ENCODE data around the gene LAMB3.
A peak's percentile ranks its signal among the peaks of the same experiment; 100 is the strongest.

LAMB3 gene

DNA sequence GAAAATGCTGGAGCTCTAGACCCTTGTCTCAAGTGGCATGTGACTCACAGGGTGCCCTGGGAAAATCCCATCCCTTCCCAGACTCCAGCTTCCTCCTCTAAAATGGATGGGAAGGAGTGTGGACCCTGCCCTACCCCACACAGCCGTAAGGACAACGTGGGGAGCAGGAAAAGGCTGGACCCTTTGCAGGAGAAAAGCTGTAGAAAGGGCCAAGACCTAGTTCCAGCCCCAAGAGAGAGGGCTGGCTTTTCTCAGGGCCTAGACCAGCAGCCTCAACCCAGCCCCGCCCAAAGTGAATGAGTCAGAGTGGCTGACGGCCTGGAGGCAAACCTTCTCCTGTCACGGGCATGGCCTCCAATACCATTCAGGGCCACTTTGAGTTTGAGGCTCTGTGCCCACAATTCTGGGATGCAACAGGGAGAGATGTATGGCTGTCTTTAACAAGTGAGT, 1.1 kb downstream of the LAMB3 start:
- TF ChIP-seq PAX5 (IDR thresholded peaks at IDR 0.05; ENCODE audit: insufficient read depth, low read length, severe bottlenecking) (no peak), POU2F2 (IDR thresholded peaks at IDR 0.05; ENCODE audit: low read depth, low read length) (no peak), POLR2AphosphoS5 (IDR thresholded peaks at IDR 0.05; ENCODE audit: low read depth, low read length) (no peak), SPI1 (IDR thresholded peaks at IDR 0.05; ENCODE audit: low read depth, low read length) (no peak), POLR2A (IDR thresholded peaks at IDR 0.05; ENCODE audit: low read depth, low read length) (no peak), TAF1 (IDR thresholded peaks at IDR 0.05; ENCODE audit: low read depth, low read length) (no peak)
- peak; percentile 59 for FAIRE-seq

DNA sequence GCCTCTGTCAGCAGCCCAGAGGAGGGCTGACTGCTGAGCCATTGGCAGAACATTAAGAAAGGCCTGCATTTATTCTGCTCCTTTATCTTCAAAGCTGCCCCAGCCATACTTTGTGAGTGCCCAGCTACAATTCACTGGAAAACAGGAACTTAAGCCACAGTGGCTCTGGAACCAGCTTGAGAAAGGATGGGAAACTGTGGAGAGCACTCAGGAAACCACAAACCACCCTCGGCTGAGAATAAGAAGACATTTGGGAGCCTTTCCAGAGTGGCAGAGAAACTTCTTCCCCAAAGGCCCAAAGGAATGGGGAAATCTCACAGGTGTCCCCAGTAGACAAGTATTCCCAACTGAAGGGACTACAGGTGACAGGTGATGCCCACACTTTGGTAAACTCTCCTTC, 1.8 kb downstream of the LAMB3 start:
- DNase-seq (ENCODE audit: insufficient read length, low spot score): no peak
- no peak for FAIRE-seq
- no peak for TF ChIP-seq TAF1 (IDR thresholded peaks at IDR 0.05; ENCODE audit: low read depth, low read length)
- TF ChIP-seq POU2F2 (IDR thresholded peaks at IDR 0.05; ENCODE audit: low read depth, low read length): no peak
- no peak for TF ChIP-seq SPI1 (IDR thresholded peaks at IDR 0.05; ENCODE audit: low read depth, low read length)
- TF ChIP-seq POLR2A (IDR thresholded peaks at IDR 0.05; ENCODE audit: low read depth, low read length): no peak
- TF ChIP-seq PAX5 (IDR thresholded peaks at IDR 0.05; ENCODE audit: insufficient read depth, low read length, severe bottlenecking): no peak
- TF ChIP-seq POLR2AphosphoS5 (IDR thresholded peaks at IDR 0.05; ENCODE audit: low read depth, low read length): no peak

More for the DNA sequence above, 1.1 kb downstream of the LAMB3 start:
- DNase-seq (ENCODE audit: insufficient read length, low spot score): no peak

DNA sequence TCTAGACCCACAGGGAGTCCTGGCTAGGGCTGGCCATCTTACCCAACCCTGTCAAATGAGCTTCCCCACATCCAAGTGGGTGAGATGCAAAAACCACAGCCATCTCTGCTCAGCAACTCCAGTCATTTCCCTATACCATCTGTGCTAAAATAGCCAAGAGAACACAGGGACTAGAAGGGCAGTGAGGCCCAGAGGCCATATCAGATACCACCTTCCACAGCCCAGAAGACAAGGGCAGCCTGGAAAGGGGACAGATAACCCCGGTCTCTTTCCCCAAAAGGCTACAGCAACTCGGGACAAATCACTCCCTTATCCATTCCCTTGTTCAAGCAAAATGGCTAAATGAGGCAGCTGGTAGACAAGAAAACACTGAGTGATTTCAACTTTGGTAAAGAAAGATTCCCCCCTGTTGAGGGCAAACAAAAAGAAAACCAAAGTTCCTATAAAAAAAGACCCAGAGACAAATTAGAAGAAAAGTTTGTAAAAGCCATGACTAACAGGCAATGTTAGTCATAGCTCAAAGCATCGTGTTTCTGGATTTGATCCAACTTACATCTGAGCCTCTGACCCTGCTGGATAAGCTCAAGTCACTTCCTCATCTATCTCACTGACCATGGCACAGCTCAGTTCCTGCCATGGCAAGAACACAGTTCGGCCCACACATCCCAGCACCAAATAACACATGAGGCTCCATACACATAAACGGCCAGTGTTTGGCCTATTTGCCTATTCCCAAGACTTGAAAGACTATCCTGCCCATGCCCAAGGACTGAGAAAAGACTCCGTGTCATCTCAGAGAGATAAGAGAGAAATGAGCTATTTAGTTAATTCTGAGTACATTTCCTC, 3.1 kb downstream of the LAMB3 start:
- DNase-seq (ENCODE audit: insufficient read length, low spot score) (no peak), FAIRE-seq (peak; percentile 48)
- TF ChIP-seq POLR2A (IDR thresholded peaks at IDR 0.05; ENCODE audit: low read depth, low read length): no peak
- peak; percentile 44 for TF ChIP-seq SPI1 (IDR thresholded peaks at IDR 0.05; ENCODE audit: low read depth, low read length)

DNA sequence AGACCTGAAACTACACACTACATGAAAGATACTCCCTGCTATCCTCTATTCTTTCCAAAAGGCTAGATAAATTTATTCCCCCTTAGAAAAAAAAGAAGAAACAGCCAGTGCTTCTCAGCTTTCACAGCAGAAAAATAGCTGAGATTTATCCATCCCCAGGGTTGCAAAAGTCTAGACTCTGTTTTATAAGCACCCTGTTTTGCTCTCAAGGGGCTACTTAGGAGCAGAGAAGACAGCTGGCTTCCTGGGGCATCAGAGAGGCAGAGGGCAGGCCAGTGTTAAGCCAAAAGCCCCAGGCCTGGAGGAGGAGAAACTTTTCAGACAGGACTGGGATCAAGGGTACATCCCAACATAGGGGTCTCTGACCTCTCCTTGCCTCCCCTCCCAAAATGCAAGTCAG, 3.9 kb downstream of the LAMB3 start:
- TF ChIP-seq POLR2AphosphoS5 (IDR thresholded peaks at IDR 0.05; ENCODE audit: low read depth, low read length) (no peak), POU2F2 (IDR thresholded peaks at IDR 0.05; ENCODE audit: low read depth, low read length) (no peak), POLR2A (IDR thresholded peaks at IDR 0.05; ENCODE audit: low read depth, low read length) (no peak), PAX5 (IDR thresholded peaks at IDR 0.05; ENCODE audit: insufficient read depth, low read length, severe bottlenecking) (no peak)
- DNase-seq (ENCODE audit: insufficient read length, low spot score) (no peak), FAIRE-seq (no peak)

DNA sequence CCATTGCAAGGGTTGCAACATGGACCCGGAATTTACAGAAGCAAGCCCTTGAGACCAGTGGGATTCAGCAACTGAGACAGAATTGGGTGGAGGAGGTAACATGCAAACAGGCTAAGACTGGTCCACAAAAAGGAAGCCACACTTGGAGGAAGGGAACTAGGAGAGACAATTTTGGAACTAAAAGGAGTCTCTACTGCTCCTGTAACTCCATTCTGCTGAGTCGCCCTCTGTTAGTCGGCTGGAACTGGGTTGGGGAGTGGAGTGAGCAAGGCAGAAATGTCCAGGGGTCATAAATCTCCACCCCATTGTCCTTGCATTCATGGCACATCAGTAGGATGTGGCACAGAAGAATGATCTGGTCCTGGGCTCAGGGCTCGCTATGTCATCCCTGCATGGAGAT, 5.1 kb downstream of the LAMB3 start:
- FAIRE-seq: no peak
- no peak for DNase-seq (ENCODE audit: insufficient read length, low spot score)
- TF ChIP-seq POLR2A (IDR thresholded peaks at IDR 0.05; ENCODE audit: low read depth, low read length) (no peak), TAF1 (IDR thresholded peaks at IDR 0.05; ENCODE audit: low read depth, low read length) (no peak), POLR2AphosphoS5 (IDR thresholded peaks at IDR 0.05; ENCODE audit: low read depth, low read length) (no peak), SPI1 (IDR thresholded peaks at IDR 0.05; ENCODE audit: low read depth, low read length) (no peak), POU2F2 (IDR thresholded peaks at IDR 0.05; ENCODE audit: low read depth, low read length) (no peak), PAX5 (IDR thresholded peaks at IDR 0.05; ENCODE audit: insufficient read depth, low read length, severe bottlenecking) (no peak)

DNA sequence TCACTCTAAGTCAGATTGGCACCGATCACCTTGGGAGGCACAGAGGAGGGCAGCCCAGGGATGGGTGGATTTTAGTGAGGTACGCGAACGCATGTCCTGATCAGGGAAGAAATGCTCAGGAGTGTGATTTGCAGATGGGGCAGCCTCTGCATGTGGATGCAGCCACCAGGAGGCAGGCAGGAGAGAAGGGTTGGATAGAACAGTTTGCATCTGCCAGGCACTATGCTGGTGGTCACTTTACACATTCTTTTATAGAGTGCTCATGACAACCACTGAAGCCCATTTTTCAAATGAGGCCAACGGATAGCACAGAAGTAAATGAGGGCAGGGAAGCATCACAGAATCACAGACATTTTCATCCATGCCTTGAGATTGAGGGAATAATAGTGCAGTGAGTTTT, 5.7 kb downstream of the LAMB3 start:
- TF ChIP-seq TAF1 (IDR thresholded peaks at IDR 0.05; ENCODE audit: low read depth, low read length) (no peak), POLR2AphosphoS5 (IDR thresholded peaks at IDR 0.05; ENCODE audit: low read depth, low read length) (no peak), POLR2A (IDR thresholded peaks at IDR 0.05; ENCODE audit: low read depth, low read length) (no peak), POU2F2 (IDR thresholded peaks at IDR 0.05; ENCODE audit: low read depth, low read length) (no peak), PAX5 (IDR thresholded peaks at IDR 0.05; ENCODE audit: insufficient read depth, low read length, severe bottlenecking) (no peak), SPI1 (IDR thresholded peaks at IDR 0.05; ENCODE audit: low read depth, low read length) (no peak)
- FAIRE-seq: no peak

DNA sequence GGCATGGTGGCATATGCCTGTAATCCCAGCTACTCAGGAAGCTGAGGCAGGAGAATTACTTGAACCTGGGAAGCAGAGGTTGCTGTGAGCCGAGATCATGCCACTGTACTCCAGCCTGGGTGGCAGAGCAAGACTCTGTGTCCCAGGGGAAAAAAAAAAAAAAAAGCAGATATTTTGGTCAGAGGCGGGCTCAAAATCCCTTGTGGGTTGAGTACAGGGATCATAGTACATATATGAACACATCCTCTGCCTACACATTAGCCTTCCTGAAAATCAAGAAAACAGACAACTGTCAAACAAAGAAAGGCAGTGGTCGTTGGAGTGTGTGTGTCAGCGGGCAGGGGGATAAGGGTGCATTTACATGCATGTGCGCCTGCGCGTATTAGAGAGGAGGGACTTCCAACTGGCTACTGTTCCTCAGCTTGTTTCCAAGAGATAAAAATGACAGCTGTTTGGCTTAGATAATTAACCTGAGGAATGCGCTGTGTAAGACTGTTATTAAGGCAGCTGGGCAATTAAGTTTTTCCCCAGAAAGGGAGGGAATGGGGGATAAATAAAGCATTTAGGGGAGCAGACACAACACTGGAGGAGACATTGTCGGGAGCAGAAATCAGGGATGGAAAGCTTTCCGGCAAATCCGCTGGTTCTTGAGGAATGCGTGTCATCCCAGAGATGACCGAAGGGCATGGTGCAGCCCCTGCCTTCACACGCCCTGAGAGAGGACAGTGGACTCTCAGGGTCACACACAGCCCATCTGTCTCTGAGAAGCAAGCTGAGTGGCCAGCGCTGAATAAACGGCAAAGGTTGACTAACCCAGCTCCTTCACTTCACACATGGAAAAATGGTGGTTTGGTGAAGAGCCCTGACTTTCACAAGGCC, 6.4 kb downstream of the LAMB3 start:
- DNase-seq (ENCODE audit: insufficient read length, low spot score) (no peak), FAIRE-seq (no peak)
- TF ChIP-seq SPI1 (IDR thresholded peaks at IDR 0.05; ENCODE audit: low read depth, low read length) (no peak), POU2F2 (IDR thresholded peaks at IDR 0.05; ENCODE audit: low read depth, low read length) (no peak), POLR2AphosphoS5 (IDR thresholded peaks at IDR 0.05; ENCODE audit: low read depth, low read length) (no peak), POLR2A (IDR thresholded peaks at IDR 0.05; ENCODE audit: low read depth, low read length) (no peak), PAX5 (IDR thresholded peaks at IDR 0.05; ENCODE audit: insufficient read depth, low read length, severe bottlenecking) (no peak), TAF1 (IDR thresholded peaks at IDR 0.05; ENCODE audit: low read depth, low read length) (no peak)

More for the DNA sequence above, 5.7 kb downstream of the LAMB3 start:
- no peak for DNase-seq (ENCODE audit: insufficient read length, low spot score)

DNA sequence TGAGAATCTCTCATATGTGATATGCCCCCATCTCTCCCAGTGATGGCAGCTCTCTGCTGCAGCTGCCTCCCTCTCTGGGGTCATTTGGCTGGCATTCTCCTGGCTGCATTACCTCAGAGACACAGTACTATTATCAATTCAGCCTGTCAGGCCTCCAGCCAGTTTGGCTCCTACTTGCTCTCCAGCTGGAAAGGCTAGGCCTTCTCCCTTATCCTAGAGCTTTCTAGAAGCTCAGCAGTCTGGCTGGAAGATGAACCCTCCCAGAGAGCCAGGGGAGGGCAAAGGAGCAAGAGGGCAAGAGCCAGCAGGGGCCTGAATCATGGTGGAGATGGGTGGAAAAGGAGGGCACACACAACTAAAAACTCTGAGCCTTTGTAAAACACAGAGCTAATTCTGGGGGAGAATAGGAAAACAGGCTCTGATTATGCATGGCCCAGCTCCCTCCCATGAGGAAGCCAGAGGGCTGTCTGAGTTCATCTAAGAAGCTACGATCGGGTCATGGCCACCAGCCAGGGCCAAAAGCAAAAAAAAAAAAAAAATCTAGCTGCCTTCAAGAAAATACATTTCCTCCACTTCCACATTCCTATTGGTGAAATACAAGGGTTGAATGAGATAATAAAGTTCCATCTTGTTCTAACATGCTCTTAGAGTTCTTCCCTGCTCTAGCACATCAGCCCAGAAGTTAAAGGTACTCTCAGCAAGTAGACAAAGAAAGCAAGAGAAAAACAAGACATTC, 8.8 kb downstream of the LAMB3 start:
- TF ChIP-seq POLR2AphosphoS5 (IDR thresholded peaks at IDR 0.05; ENCODE audit: low read depth, low read length) (no peak), SPI1 (IDR thresholded peaks at IDR 0.05; ENCODE audit: low read depth, low read length) (no peak), POU2F2 (IDR thresholded peaks at IDR 0.05; ENCODE audit: low read depth, low read length) (no peak), POLR2A (IDR thresholded peaks at IDR 0.05; ENCODE audit: low read depth, low read length) (no peak), PAX5 (IDR thresholded peaks at IDR 0.05; ENCODE audit: insufficient read depth, low read length, severe bottlenecking) (no peak), TAF1 (IDR thresholded peaks at IDR 0.05; ENCODE audit: low read depth, low read length) (no peak)
- no peak for DNase-seq (ENCODE audit: insufficient read length, low spot score)
- no peak for FAIRE-seq

DNA sequence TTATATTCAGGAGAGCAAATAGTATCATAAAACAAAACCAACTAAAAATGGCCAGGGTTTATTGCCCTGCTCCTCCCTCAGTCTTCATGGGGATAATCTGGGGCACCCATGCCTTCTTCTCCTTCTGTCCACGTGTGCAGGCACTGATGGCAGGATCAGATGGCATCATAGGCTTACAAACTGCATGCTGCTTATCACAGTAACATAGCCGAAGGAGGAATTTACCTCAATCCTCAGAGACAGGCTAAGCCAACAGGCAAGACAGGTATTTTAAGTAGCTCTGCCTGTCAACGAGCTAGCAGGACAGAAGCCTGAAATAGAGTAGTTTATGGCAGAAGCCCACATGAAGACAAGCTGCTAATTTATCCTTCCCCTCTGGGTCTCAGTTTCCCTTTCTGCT, 9.4 kb downstream of the LAMB3 start:
- no peak for FAIRE-seq
- TF ChIP-seq POU2F2 (IDR thresholded peaks at IDR 0.05; ENCODE audit: low read depth, low read length) (no peak), POLR2A (IDR thresholded peaks at IDR 0.05; ENCODE audit: low read depth, low read length) (no peak), PAX5 (IDR thresholded peaks at IDR 0.05; ENCODE audit: insufficient read depth, low read length, severe bottlenecking) (no peak), TAF1 (IDR thresholded peaks at IDR 0.05; ENCODE audit: low read depth, low read length) (no peak), POLR2AphosphoS5 (IDR thresholded peaks at IDR 0.05; ENCODE audit: low read depth, low read length) (no peak), SPI1 (IDR thresholded peaks at IDR 0.05; ENCODE audit: low read depth, low read length) (no peak)
- DNase-seq (ENCODE audit: insufficient read length, low spot score): no peak
